Suprapubic skin (tissue), 3 donors: ENCODE data around the gene PLA2G5.

ENCODE experiments used
- POLR2A ChIP-seq, 2 donors: fragments of 450-650 bp; IDR thresholded peaks; one replicate each; pipeline ENCODE4 v1.6.1; 2017; ENCODE audit warnings: antibody characterized with exemption in 2 of 2, mild to moderate bottlenecking in 2 of 2, moderate library complexity in 2 of 2
- TF ChIP-seq, protein P1 (sequence below), 2 donors: fragments of 200-600 bp in 1 of 2; fragments of 450-650 bp in 1 of 2; sonication (generic) in 1 of 2; IDR thresholded peaks; one replicate each; pipeline ENCODE4 v1.5.1; 2016 to 2019; ENCODE audit warnings: antibody characterized with exemption in 2 of 2, mild to moderate bottlenecking in 1 of 2, moderate library complexity in 1 of 2

DNA sequence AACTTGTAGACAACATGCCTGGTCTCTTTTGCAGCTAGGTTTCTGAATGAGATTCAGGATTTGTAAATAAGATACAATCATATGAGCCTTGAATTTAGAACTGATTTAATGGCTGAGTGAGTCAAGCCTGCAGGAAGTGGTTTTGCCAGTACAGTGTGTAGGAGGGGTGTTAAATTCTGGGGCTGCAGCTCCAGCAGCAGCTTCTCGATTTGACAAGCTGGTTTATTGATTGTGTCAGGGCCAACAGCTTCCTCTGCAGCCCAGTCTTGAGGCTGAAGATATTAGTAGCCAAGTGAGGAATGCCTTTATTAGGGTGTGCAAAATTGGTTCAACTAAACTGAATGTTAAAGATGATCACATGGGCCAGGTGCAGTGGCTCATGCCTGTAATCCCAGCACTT is 11.5 kb upstream of the PLA2G5 start:
- TF ChIP-seq, protein P1, sequence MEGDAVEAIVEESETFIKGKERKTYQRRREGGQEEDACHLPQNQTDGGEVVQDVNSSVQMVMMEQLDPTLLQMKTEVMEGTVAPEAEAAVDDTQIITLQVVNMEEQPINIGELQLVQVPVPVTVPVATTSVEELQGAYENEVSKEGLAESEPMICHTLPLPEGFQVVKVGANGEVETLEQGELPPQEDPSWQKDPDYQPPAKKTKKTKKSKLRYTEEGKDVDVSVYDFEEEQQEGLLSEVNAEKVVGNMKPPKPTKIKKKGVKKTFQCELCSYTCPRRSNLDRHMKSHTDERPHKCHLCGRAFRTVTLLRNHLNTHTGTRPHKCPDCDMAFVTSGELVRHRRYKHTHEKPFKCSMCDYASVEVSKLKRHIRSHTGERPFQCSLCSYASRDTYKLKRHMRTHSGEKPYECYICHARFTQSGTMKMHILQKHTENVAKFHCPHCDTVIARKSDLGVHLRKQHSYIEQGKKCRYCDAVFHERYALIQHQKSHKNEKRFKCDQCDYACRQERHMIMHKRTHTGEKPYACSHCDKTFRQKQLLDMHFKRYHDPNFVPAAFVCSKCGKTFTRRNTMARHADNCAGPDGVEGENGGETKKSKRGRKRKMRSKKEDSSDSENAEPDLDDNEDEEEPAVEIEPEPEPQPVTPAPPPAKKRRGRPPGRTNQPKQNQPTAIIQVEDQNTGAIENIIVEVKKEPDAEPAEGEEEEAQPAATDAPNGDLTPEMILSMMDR (IDR thresholded peaks at IDR 0.05), result no peak
- TF ChIP-seq POLR2A (IDR thresholded peaks at IDR 0.05), result no peak
